ENCODE results near the gene SOHLH2.

Gene SOHLH2

DNA sequence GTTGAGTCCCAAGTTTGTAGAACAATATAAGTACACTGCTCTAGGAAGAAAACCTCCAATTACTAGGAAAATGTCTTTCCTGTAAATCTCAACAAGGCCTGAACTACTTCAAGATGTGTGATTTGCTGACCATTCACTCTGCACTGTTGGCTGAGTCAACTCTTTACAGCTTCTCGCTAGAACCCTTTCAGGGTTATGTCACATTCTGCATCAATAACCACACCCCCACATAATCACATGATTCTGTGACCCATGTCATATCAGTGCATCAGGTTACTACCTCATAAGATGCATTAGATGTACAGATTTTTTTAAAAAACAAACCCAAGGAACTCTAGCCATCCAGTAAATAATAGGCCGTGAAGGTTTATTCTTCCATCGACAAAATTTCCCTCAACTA is 67.0 kb downstream of the SOHLH2 start:
- H3K79me2 ChIP-seq (ENCODE audit: insufficient read depth, low read length): no peaks in the 10 kb centered on the region
- no peaks in the 10 kb centered on the region for H3F3A ChIP-seq (ENCODE audit: low read depth)
- H3K4me1 ChIP-seq (ENCODE audit: insufficient read depth, low read length, poor library complexity, severe bottlenecking): no peaks in the 10 kb centered on the region
- TF ChIP-seq CTCF (conservative IDR thresholded peaks at IDR 0.05; ENCODE audit: low read length): no peak
- H2AFZ ChIP-seq (ENCODE audit: low read length): no peak overlapping the region
- H3K9me3 ChIP-seq (ENCODE audit: insufficient read depth, low read depth, low read length): no peaks in the 10 kb centered on the region
- H3K36me3 ChIP-seq (ENCODE audit: insufficient read depth, low read length): no peaks in the 10 kb centered on the region
- H3K4me3 ChIP-seq (ENCODE audit: low read length, poor library complexity, severe bottlenecking): no peak overlapping the region
- no peak overlapping the region for H3K4me2 ChIP-seq (ENCODE audit: low read depth, low read length, poor library complexity, severe bottlenecking)
- H3K9me2 ChIP-seq (replicated peaks; ENCODE audit: low read depth, low read length): no peaks in the 10 kb centered on the region
- H3K9ac ChIP-seq (ENCODE audit: low read depth, low read length, poor library complexity, severe bottlenecking): no peak overlapping the region
- no peaks in the 10 kb centered on the region for H3K27me3 ChIP-seq (ENCODE audit: insufficient read depth, low read length, poor library complexity, severe bottlenecking)
- no peaks in the 10 kb centered on the region for H4K20me1 ChIP-seq (ENCODE audit: insufficient read depth, low read length, poor library complexity, severe bottlenecking)

- Histone ChIP-seq H3K4me3 (ENCODE audit: low read length, poor library complexity, severe bottlenecking) (no peak overlapping the region), H3K9me2 (replicated peaks; ENCODE audit: low read depth, low read length) (no peaks in the 10 kb centered on the region), H4K20me1 (ENCODE audit: insufficient read depth, low read length, poor library complexity, severe bottlenecking) (no peaks in the 10 kb centered on the region), H2AFZ (ENCODE audit: low read length) (no peak overlapping the region), H3K79me2 (ENCODE audit: insufficient read depth, low read length) (no peaks in the 10 kb centered on the region), H3K27me3 (ENCODE audit: insufficient read depth, low read length, poor library complexity, severe bottlenecking) (no peaks in the 10 kb centered on the region), H3K9me3 (ENCODE audit: insufficient read depth, low read depth, low read length) (no peaks in the 10 kb centered on the region), H3K9ac (ENCODE audit: low read depth, low read length, poor library complexity, severe bottlenecking) (no peak overlapping the region), H3F3A (ENCODE audit: low read depth) (no peaks in the 10 kb centered on the region), H3K36me3 (ENCODE audit: insufficient read depth, low read length) (no peaks in the 10 kb centered on the region), H3K4me2 (ENCODE audit: low read depth, low read length, poor library complexity, severe bottlenecking) (no peak overlapping the region), H3K4me1 (ENCODE audit: insufficient read depth, low read length, poor library complexity, severe bottlenecking) (no peaks in the 10 kb centered on the region)
- TF ChIP-seq CTCF (conservative IDR thresholded peaks at IDR 0.05; ENCODE audit: low read length): no peak
Measured at GRCh38 chr13:36146511-36147269, 67.7 kb downstream of the SOHLH2 start.

DNA sequence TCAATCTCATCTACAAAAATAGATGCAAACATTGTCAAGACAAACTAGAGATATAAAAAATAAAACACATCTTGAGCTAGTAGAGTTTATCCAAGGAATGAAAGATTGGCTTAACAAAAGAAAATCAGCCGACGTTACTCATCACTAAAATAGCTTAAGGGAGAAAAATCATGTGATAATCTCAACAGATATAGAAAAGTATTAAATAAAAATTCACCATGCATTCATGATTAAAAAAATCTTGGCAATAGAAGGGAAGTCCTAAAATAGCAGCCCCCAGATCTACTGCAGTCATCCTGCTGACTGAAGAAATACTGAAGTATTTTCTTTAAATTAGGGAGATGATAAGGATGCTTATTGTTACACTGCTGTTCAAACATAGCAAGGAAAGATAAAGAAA is 70.6 kb downstream of the SOHLH2 start:
- no peak overlapping the region for H3K9ac ChIP-seq (ENCODE audit: low read depth, low read length, poor library complexity, severe bottlenecking)
- no peaks in the 10 kb centered on the region for H3K79me2 ChIP-seq (ENCODE audit: insufficient read depth, low read length)
- no peak for TF ChIP-seq EZH2phosphoT487 (IDR thresholded peaks at IDR 0.05; ENCODE audit: borderline replicate concordance)

GRCh38 chr13:36142735-36143134 is 71.6 kb downstream of the SOHLH2 start:
- H3K4me3 ChIP-seq (ENCODE audit: low read length, poor library complexity, severe bottlenecking): no peak overlapping the region
- 0 out of 2 replicates have a peak, but pooled peaks cover 5% of the 10 kb centered on the region for H3K9me2 ChIP-seq (replicated peaks; ENCODE audit: low read depth, low read length)
- no peak for TF ChIP-seq EZH2phosphoT487 (IDR thresholded peaks at IDR 0.05; ENCODE audit: borderline replicate concordance)
- TF ChIP-seq CTCF (conservative IDR thresholded peaks at IDR 0.05; ENCODE audit: low read length): no peak
- no peaks in the 10 kb centered on the region for H3K4me1 ChIP-seq (ENCODE audit: insufficient read depth, low read length, poor library complexity, severe bottlenecking)
- H3K36me3 ChIP-seq (ENCODE audit: insufficient read depth, low read length): no peaks in the 10 kb centered on the region
- H3K27me3 ChIP-seq (ENCODE audit: insufficient read depth, low read length, poor library complexity, severe bottlenecking): no peaks in the 10 kb centered on the region
- no peaks in the 10 kb centered on the region for H3K9me3 ChIP-seq (ENCODE audit: insufficient read depth, low read depth, low read length)
- H4K20me1 ChIP-seq (ENCODE audit: insufficient read depth, low read length, poor library complexity, severe bottlenecking): no peaks in the 10 kb centered on the region
- H3K4me2 ChIP-seq (ENCODE audit: low read depth, low read length, poor library complexity, severe bottlenecking): no peak overlapping the region
- no peaks in the 10 kb centered on the region for H3K79me2 ChIP-seq (ENCODE audit: insufficient read depth, low read length)
- H2AFZ ChIP-seq (ENCODE audit: low read length): no peak overlapping the region
- no peak overlapping the region for H3K9ac ChIP-seq (ENCODE audit: low read depth, low read length, poor library complexity, severe bottlenecking)
- H3F3A ChIP-seq (ENCODE audit: low read depth): no peaks in the 10 kb centered on the region

More for the DNA sequence above, 70.6 kb downstream of the SOHLH2 start:
- Histone ChIP-seq H3K9me2 (replicated peaks; ENCODE audit: low read depth, low read length) (no peaks in the 10 kb centered on the region), H3K4me2 (ENCODE audit: low read depth, low read length, poor library complexity, severe bottlenecking) (no peak overlapping the region), H3K4me1 (ENCODE audit: insufficient read depth, low read length, poor library complexity, severe bottlenecking) (no peaks in the 10 kb centered on the region), H3F3A (ENCODE audit: low read depth) (no peaks in the 10 kb centered on the region), H4K20me1 (ENCODE audit: insufficient read depth, low read length, poor library complexity, severe bottlenecking) (no peaks in the 10 kb centered on the region), H3K36me3 (ENCODE audit: insufficient read depth, low read length) (no peaks in the 10 kb centered on the region), H3K4me3 (ENCODE audit: low read length, poor library complexity, severe bottlenecking) (no peak overlapping the region), H3K9me3 (ENCODE audit: insufficient read depth, low read depth, low read length) (no peaks in the 10 kb centered on the region), H3K27me3 (ENCODE audit: insufficient read depth, low read length, poor library complexity, severe bottlenecking) (no peaks in the 10 kb centered on the region), H2AFZ (ENCODE audit: low read length) (no peak overlapping the region)
